GM12801 (cell line): ENCODE results near the gene SYNGR3.

Experiments
- CTCF ChIP-seq: IDR thresholded peaks from one replicate; pipeline ENCODE4 v1.5.1; 2011; ENCODE audit warnings: control low read depth; ENCODE audit not compliant: insufficient read length; ENCODE audit errors: extremely low read depth

Gene SYNGR3

GRCh38 chr16:1964506-1965395, 25.0 kb upstream of the SYNGR3 start, which contains the start of gene RPS2:
RPS2 (minus strand) TSS chr16:1964826; CDS start chr16:1964625, 201 bp downstream.
- TF ChIP-seq CTCF: no peak

GRCh38 chr16:1965396-1966001, 24.3 kb upstream of the SYNGR3 start:
- no peak for TF ChIP-seq CTCF

DNA sequence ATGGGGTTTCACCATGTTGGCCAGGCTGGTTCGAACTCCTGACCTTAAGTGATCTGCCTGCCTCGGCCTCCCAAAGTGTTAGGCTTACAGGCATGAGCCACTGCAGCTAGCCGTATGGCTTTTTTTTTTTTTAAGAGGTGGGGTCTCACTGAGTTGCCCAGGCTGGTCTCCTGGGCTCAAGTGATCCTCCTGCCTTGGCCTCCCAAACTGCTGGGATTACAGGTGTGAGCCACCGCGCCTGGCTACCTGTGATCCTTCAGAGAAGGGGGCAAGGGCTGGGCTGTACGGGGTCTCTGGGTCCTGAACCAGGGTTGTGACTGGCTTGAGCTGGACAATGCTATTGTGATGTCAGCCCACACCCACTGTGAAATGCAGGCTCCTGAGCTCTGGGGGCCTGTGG, 23.3 kb upstream of the SYNGR3 start, which contains the start of gene RNF151:
Gene RNF151 (plus strand): TSS at position 397 of the 400 bp plus-strand sequence. CDS start 26 bp downstream, outside the sequence.
- TF ChIP-seq CTCF: no peak

GRCh38 chr16:1968146-1968953, 21.4 kb upstream of the SYNGR3 start:
- no peak for TF ChIP-seq CTCF

GRCh38 chr16:1971796-1972489, 17.8 kb upstream of the SYNGR3 start, which contains the start of gene TBL3:
TBL3 (plus strand) TSS chr16:1972053; CDS start chr16:1972165, 112 bp downstream.
- TF ChIP-seq CTCF: no peak

GRCh38 chr16:1972490-1972877, 17.3 kb upstream of the SYNGR3 start:
- TF ChIP-seq CTCF: no peak
